ENCODE results near the gene MMP10. TPM values are rescaled to one million over a fixed set of nuclear protein-coding genes. Genes with fewer than 3 reads are reported as not detected.
"Not testable (repeated sequence)": the region's sequence is repeated elsewhere in the genome, so short reads cannot be mapped to it uniquely, and the experiment has no call there.

Gene MMP10
- total and polyA plus RNA-seq, 2 donors (not counting 1 experiment from before 2014, with no cell fraction given) = not detected

DNA sequence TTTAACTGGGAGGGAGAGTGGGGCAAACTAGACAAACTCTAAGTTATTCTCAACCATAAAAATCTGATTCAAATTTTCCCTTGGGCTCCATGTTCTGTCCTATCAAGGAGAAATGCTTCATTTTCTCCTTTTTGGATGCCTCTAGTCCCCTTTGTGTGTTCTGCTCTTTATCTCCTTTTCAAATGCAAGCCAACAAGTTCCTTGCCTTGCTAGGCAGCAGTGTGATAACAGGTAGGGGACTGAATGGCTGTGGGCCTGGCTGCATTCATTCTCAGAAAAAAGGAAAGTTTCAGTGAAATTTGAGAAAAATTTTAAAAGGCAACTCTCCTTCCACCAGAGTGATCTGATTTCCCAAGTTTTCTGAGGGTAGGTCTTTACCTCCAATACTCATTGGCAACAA lies 28.8 kb downstream of the MMP10 start:
- TF ChIP-seq, protein P1, sequence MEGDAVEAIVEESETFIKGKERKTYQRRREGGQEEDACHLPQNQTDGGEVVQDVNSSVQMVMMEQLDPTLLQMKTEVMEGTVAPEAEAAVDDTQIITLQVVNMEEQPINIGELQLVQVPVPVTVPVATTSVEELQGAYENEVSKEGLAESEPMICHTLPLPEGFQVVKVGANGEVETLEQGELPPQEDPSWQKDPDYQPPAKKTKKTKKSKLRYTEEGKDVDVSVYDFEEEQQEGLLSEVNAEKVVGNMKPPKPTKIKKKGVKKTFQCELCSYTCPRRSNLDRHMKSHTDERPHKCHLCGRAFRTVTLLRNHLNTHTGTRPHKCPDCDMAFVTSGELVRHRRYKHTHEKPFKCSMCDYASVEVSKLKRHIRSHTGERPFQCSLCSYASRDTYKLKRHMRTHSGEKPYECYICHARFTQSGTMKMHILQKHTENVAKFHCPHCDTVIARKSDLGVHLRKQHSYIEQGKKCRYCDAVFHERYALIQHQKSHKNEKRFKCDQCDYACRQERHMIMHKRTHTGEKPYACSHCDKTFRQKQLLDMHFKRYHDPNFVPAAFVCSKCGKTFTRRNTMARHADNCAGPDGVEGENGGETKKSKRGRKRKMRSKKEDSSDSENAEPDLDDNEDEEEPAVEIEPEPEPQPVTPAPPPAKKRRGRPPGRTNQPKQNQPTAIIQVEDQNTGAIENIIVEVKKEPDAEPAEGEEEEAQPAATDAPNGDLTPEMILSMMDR (IDR thresholded peaks at IDR 0.05) = no peak
- no peak for TF ChIP-seq EZH2 (IDR thresholded peaks at IDR 0.05; ENCODE audit: borderline replicate concordance, insufficient read depth, low read depth, low read length, poor library complexity, severe bottlenecking)
- no peak overlapping the region for H3K4me3 Mint-ChIP-seq
- H3K9me3 Mint-ChIP-seq (ENCODE audit: insufficient read depth) = no peaks in the 10 kb centered on the region
- peaks cover 35% of the 10 kb centered on the region for H3K27me3 Mint-ChIP-seq
- H3K9me3 ChIP-seq (ENCODE audit: control extremely low read depth in 1 of 3, control insufficient read depth in 2 of 3, insufficient read depth in 1 of 3, low read length in 2 of 3) = no peaks in the 10 kb centered on the region
- H3K4me2 ChIP-seq (replicated peaks; ENCODE audit: low read depth, low read length, poor library complexity, severe bottlenecking) = no peak overlapping the region
- H3K27ac Mint-ChIP-seq = no peak overlapping the region
- no peaks in the 10 kb centered on the region for H3K4me1 ChIP-seq (ENCODE audit: control insufficient read depth in 2 of 2, insufficient read depth in 2 of 2, low read length in 2 of 2)
- H2AFZ ChIP-seq (ENCODE audit: insufficient read depth, low read depth, low read length, poor library complexity, severe bottlenecking) = no peak overlapping the region
- H3K4me3 ChIP-seq (ENCODE audit: control extremely low read depth in 1 of 5, extremely low read depth in 1 of 5, insufficient read depth in 1 of 5, low read depth in 2 of 5, low read length in 4 of 5) = no peak overlapping the region
- no peaks in the 10 kb centered on the region for H3K79me2 ChIP-seq (ENCODE audit: control insufficient read depth, insufficient read depth, low read length)
- H3K27me3 ChIP-seq (replicated peaks in 1 of 4; ENCODE audit: control extremely low read depth in 1 of 4, control insufficient read depth in 3 of 4, insufficient read depth in 4 of 4, low read length in 3 of 4) = peaks cover 0 to 10% (median 3%) of the 10 kb centered on the region in 4 experiments
- H3K9ac ChIP-seq (ENCODE audit: low read length) = no peak overlapping the region
- H3K4me1 Mint-ChIP-seq = no peaks in the 10 kb centered on the region
- no peaks in the 10 kb centered on the region for H3K36me3 ChIP-seq (replicated peaks in 1 of 2; ENCODE audit: control extremely low read depth in 1 of 2, control insufficient read depth in 1 of 2, extremely low read depth in 1 of 2, insufficient read depth in 2 of 2, low read length in 1 of 2)
- ChIA-PET POLR2A (no interaction called here), CTCF (no interaction called here)
- no peak overlapping the region for H3K27ac ChIP-seq (ENCODE audit: low read length in 2 of 2)
- H4K20me1 ChIP-seq (ENCODE audit: control insufficient read depth, insufficient read depth, low read length, poor library complexity, severe bottlenecking) = no peaks in the 10 kb centered on the region
- ATAC-seq (ENCODE audit: low read depth) (no peak), DNase-seq (no peak)
- intact Hi-C loops (cut with micrococcal nuclease) = no loop called here

DNA sequence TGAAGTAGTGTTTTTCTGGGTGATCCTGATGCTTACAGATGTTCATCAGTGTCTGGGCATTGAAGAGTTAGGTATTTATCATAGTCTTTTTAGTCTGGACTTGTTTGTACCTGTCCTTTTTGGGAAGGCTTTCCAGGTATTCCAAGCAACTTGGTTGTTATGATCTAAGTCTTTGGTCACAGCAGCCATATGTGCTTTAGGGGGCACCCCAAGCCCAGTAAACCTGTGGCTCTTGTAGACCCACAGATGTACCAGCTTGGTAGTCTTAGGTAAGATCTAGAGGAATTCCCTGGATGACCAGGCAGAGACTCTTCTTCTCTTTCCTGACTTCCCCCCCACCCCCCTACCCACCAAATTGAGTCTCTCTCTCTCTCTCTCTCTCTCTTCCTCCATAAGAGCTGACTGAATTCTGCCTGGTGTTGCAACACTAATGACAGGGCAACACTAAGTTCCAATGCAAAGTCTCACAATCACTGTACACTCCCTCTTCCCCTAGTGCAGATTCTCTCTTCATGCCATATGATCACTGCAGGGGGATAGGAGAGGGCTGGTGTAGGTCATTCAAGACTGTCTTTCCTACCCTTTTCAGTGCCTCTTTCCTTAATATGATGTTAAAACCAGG lies 31.2 kb downstream of the MMP10 start:
- no peak overlapping the region for H3K4me2 ChIP-seq (replicated peaks; ENCODE audit: low read depth, low read length, poor library complexity, severe bottlenecking)
- no peak overlapping the region for H3K4me3 ChIP-seq (ENCODE audit: control extremely low read depth in 1 of 5, extremely low read depth in 1 of 5, insufficient read depth in 1 of 5, low read depth in 2 of 5, low read length in 4 of 5)
- DNase-seq = no peak
- ChIA-PET CTCF (no interaction called here), POLR2A (no interaction called here)
- no peak overlapping the region for H3K9ac ChIP-seq (ENCODE audit: low read length)
- peaks cover 26% of the 10 kb centered on the region for H3K27me3 Mint-ChIP-seq
- peaks cover 0 to 10% (median 3%) of the 10 kb centered on the region in 4 experiments for H3K27me3 ChIP-seq (replicated peaks in 1 of 4; ENCODE audit: control extremely low read depth in 1 of 4, control insufficient read depth in 3 of 4, insufficient read depth in 4 of 4, low read length in 3 of 4)
- intact Hi-C loops (cut with micrococcal nuclease) = no loop called here
- H3K9me3 ChIP-seq (ENCODE audit: control extremely low read depth in 1 of 3, control insufficient read depth in 2 of 3, insufficient read depth in 1 of 3, low read length in 2 of 3) = no peaks in the 10 kb centered on the region
- no peak for TF ChIP-seq EZH2 (IDR thresholded peaks at IDR 0.05; ENCODE audit: borderline replicate concordance, insufficient read depth, low read depth, low read length, poor library complexity, severe bottlenecking)
- TF ChIP-seq, protein P1 (IDR thresholded peaks at IDR 0.05) = no peak
- H3K9me3 Mint-ChIP-seq (ENCODE audit: insufficient read depth) = peaks cover 2% of the 10 kb centered on the region
- no peak overlapping the region for H2AFZ ChIP-seq (ENCODE audit: insufficient read depth, low read depth, low read length, poor library complexity, severe bottlenecking)
- H3K36me3 ChIP-seq (replicated peaks in 1 of 2; ENCODE audit: control extremely low read depth in 1 of 2, control insufficient read depth in 1 of 2, extremely low read depth in 1 of 2, insufficient read depth in 2 of 2, low read length in 1 of 2) = no peaks in the 10 kb centered on the region
- H3K4me1 Mint-ChIP-seq = no peaks in the 10 kb centered on the region
- ATAC-seq (ENCODE audit: low read depth) = no peak
- H3K4me1 ChIP-seq (ENCODE audit: control insufficient read depth in 2 of 2, insufficient read depth in 2 of 2, low read length in 2 of 2) = no peaks in the 10 kb centered on the region
- no peak overlapping the region for H3K27ac Mint-ChIP-seq
- no peaks in the 10 kb centered on the region for H3K79me2 ChIP-seq (ENCODE audit: control insufficient read depth, insufficient read depth, low read length)
- H3K27ac ChIP-seq (ENCODE audit: low read length in 2 of 2) = no peak overlapping the region
- no peak overlapping the region for H3K4me3 Mint-ChIP-seq
- no peaks in the 10 kb centered on the region for H4K20me1 ChIP-seq (ENCODE audit: control insufficient read depth, insufficient read depth, low read length, poor library complexity, severe bottlenecking)

DNA sequence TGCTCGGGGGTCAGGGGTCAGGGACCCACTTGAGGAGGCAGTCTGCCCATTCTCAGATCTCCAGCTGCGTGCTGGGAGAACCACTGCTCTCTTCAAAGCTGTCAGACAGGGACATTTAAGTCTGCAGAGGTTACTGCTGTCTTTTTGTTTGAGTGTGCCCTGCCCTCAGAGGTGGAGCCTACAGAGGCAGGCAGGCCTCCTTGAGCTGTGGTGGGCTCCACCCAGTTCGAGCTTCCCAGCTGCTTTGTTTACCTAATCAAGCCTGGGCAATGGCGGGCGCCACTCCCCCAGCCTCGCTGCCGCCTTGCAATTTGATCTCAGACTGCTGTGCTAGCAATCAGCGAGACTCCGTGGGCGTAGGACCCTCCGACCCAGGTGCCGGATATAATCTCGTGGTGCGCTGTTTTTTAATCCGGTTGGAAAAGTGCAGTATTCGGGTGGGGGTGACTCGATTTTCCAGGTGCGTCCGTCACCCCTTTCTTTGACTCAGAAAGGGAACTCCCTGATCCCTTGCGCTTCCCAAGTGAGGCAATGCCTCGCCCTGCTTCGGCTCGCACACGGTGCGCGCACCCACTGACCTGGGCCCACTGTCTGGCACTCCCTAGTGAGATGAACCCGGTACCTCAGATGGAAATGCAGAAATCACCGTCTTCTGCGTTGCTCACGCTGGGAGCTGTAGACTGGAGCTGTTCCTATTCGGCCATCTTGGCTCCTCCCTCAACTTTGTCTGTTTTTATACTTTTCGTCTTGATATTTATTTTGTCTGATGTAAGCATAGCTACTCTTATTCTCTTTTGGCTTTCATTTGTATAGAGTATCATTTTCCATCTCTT lies 33.5 kb downstream of the MMP10 start:
- peaks cover 18% of the 10 kb centered on the region for H3K27me3 Mint-ChIP-seq
- ATAC-seq (ENCODE audit: low read depth); H3K4me2 ChIP-seq (replicated peaks; ENCODE audit: low read depth, low read length, poor library complexity, severe bottlenecking); POLR2A ChIA-PET; H4K20me1 ChIP-seq (ENCODE audit: control insufficient read depth, insufficient read depth, low read length, poor library complexity, severe bottlenecking); H3K79me2 ChIP-seq (ENCODE audit: control insufficient read depth, insufficient read depth, low read length); H3K4me3 Mint-ChIP-seq; H3K4me3 ChIP-seq (ENCODE audit: control extremely low read depth in 1 of 5, extremely low read depth in 1 of 5, insufficient read depth in 1 of 5, low read depth in 2 of 5, low read length in 4 of 5); H3K27ac ChIP-seq (ENCODE audit: low read length in 2 of 2); intact Hi-C loops (cut with micrococcal nuclease); CTCF ChIA-PET; H3K4me1 ChIP-seq (ENCODE audit: control insufficient read depth in 2 of 2, insufficient read depth in 2 of 2, low read length in 2 of 2); H3K4me1 Mint-ChIP-seq; H3K27me3 ChIP-seq (replicated peaks in 1 of 4; ENCODE audit: control extremely low read depth in 1 of 4, control insufficient read depth in 3 of 4, insufficient read depth in 4 of 4, low read length in 3 of 4); H3K36me3 ChIP-seq (replicated peaks in 1 of 2; ENCODE audit: control extremely low read depth in 1 of 2, control insufficient read depth in 1 of 2, extremely low read depth in 1 of 2, insufficient read depth in 2 of 2, low read length in 1 of 2); H3K9ac ChIP-seq (ENCODE audit: low read length); H2AFZ ChIP-seq (ENCODE audit: insufficient read depth, low read depth, low read length, poor library complexity, severe bottlenecking); H3K9me3 Mint-ChIP-seq (ENCODE audit: insufficient read depth); H3K9me3 ChIP-seq (ENCODE audit: control extremely low read depth in 1 of 3, control insufficient read depth in 2 of 3, insufficient read depth in 1 of 3, low read length in 2 of 3); H3K27ac Mint-ChIP-seq; DNase-seq: not testable (repeated sequence)
- 85% methylated on average over 13 of the region's 32 CpGs for WGBS (ENCODE audit: insufficient coverage)

All from B cell (primary cell).